H1 (cell line): ENCODE data around the gene CASKIN2. TPM values are rescaled to one million over a fixed set of nuclear protein-coding genes. Genes with fewer than 3 reads are reported as not detected.

ENCODE experiments used
- EP300 ChIP-seq, 2 experiments: IDR thresholded peaks; 1 replicate in 1 of 2; 2 replicates in 1 of 2; pipeline ENCODE4 v1.6.1; 2011 to 2012; ENCODE audit warnings: low read depth in 2 of 2, low read length in 2 of 2, mild to moderate bottlenecking in 2 of 2, borderline replicate concordance in 1 of 2, inconsistent platforms in 1 of 2, moderate library complexity in 1 of 2
- JUN ChIP-seq: IDR thresholded peaks from 2 replicates; pipeline ENCODE4 v1.6.1; 2011; ENCODE audit warnings: low read depth, mild to moderate bottlenecking, improper control_type of control experiment, low read length
- KDM5A ChIP-seq: fragments of 200-600 bp; IDR thresholded peaks from 2 replicates; pipeline ENCODE4 v1.7.1; 2012; ENCODE audit warnings: mild to moderate bottlenecking, low read length, inconsistent platforms, mixed read lengths
- SIN3A ChIP-seq, 2 experiments: IDR thresholded peaks in 1 of 2; conservative IDR thresholded peaks in 1 of 2; 2 replicates each; pipeline ENCODE4 v1.6.1; 2011 to 2012; ENCODE audit warnings: low read length in 2 of 2, improper control_type of control experiment in 1 of 2, low read depth in 1 of 2, mild to moderate bottlenecking in 1 of 2
- SUZ12 ChIP-seq: fragments of 200-600 bp; sonication (generic); IDR thresholded peaks from 2 replicates; pipeline ENCODE4 v1.6.1; 2012; ENCODE audit warnings: mild to moderate bottlenecking, inconsistent platforms, low read length, moderate library complexity, mixed read lengths
- polyA plus RNA-seq, 7 experiments: library from polyadenylated mRNA; depleted of rRNA in 3 of 7; stranded (reverse) in 5 of 7; unstranded in 2 of 7; fragments of >200 nt in 5 of 7; fragments of 200-250 nt in 2 of 7; gene quantifications; 1 replicate in 5 of 7; 2 replicates in 1 of 7; 4 replicates in 1 of 7; pipeline versions ENCODE4 v1.2.1 to v1.2.3, GENCODE V29; 2011 to 2013; ENCODE audit warnings: missing spikeins in 2 of 7, mixed read lengths in 2 of 7
- total RNA-seq: library from RNA; stranded (reverse); fragmentation: NEBNext Ultra II Directional; extraction: Animal tissue kit (Norgen Biotek cat#: 25700); gene quantifications from 2 replicates; pipeline ENCODE4 v1.2.1, GENCODE V29; 2021
- TF ChIP-seq, protein P1 (sequence below): IDR thresholded peaks from 2 replicates; pipeline ENCODE4 v1.6.1; 2011; ENCODE audit warnings: low read length, improper control_type of control experiment

Gene CASKIN2
- total and polyA plus RNA-seq, 2 of the 8 experiments (the other 6 are each of a cell fraction or from before 2014, with no cell fraction given), result 6.7 to 32.3 TPM

DNA sequence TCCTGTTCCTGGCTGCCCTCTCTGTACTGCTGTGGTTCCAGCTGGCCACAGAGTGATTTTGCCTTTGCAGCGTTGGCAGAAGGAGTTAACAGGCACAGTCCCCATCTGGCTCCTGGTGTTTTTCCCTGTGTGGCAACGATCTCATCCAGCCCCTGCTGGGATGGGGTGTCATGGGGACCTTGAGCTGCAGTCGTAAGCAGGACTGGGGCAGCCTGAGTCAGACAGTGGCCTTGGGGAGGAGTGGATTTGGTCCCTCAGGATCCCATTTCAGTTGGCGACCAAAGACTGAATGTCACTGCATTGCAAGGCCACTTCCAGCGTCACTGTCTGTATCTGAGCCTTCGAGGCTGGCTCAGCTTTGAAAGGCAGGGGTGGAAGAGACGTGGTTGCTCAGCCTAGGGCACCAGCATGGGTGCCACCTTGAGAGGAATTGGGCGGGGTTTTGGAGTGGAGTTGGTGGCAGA lies 47.0 kb downstream of the CASKIN2 start (continued):
- TF ChIP-seq EP300 (IDR thresholded peaks at IDR 0.05; ENCODE audit: borderline replicate concordance in 1 of 2, low read depth in 2 of 2, low read length in 2 of 2) (no peak), KDM5A (no peak), SUZ12 (no peak), JUN (no peak), SIN3A (conservative IDR thresholded peaks at IDR 0.05 in 1 of 2, IDR thresholded peaks at IDR 0.05 in 1 of 2; ENCODE audit: low read depth in 1 of 2, low read length in 2 of 2) (no peak)
- TF ChIP-seq, protein P1, sequence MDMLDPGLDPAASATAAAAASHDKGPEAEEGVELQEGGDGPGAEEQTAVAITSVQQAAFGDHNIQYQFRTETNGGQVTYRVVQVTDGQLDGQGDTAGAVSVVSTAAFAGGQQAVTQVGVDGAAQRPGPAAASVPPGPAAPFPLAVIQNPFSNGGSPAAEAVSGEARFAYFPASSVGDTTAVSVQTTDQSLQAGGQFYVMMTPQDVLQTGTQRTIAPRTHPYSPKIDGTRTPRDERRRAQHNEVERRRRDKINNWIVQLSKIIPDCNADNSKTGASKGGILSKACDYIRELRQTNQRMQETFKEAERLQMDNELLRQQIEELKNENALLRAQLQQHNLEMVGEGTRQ, result no peak
